ENCODE results near the gene SPPL3. TPM values are rescaled to one million over a fixed set of nuclear protein-coding genes. Genes with fewer than 3 reads are reported as not detected.

The SPPL3 gene
- total RNA-seq, 1 donor from 2014 or later, result 20.4 TPM

DNA sequence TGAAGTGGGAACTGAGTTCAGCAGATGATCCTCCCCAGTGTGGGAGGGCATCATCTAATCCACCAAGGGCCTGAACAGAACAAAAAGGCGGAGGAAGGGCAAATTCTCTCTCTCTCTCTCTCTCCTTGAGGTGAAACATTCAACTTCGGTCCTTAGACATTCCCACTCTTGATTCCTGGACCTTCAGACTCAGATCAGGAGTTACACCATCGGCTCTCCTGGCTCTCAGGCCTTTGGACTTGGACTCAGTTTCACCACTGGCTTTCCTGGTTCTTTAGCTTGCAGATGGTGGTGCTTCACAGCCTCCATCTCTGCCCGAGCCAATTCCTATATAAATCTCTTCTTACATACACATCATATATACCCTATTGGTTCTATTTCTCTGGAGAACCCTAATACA, 73.2 kb downstream of the SPPL3 start:
- H3K36me3 ChIP-seq, result no peaks in the 10 kb centered on the region
- intact Hi-C loops (cut with DNase I), result no loop called here
- H3K4me3 ChIP-seq, result no peak overlapping the region
- H3K4me1 ChIP-seq, result peaks cover 6 to 40% of the 10 kb centered on the region in 2 donors
- no peak overlapping the region for H3K27ac ChIP-seq
- TF ChIP-seq CTCF (IDR thresholded peaks at IDR 0.05), result no peak
- H3K27me3 ChIP-seq, result no peaks in the 10 kb centered on the region
- H3K9me3 ChIP-seq, result no peaks in the 10 kb centered on the region
- DNase-seq (ENCODE audit: low spot score in 2 of 2), result no peak

- H3K9me3 ChIP-seq, result no peaks in the 10 kb centered on the region
- peaks cover 6 to 37% of the 10 kb centered on the region in 2 donors for H3K4me1 ChIP-seq
- no peaks in the 10 kb centered on the region for H3K27me3 ChIP-seq
- intact Hi-C loops (cut with DNase I), result no loop called here
- no peaks in the 10 kb centered on the region for H3K36me3 ChIP-seq
- TF ChIP-seq CTCF (IDR thresholded peaks at IDR 0.05), result no peak
- H3K4me3 ChIP-seq, result no peak overlapping the region
- DNase-seq (ENCODE audit: low spot score in 2 of 2), result no peak
- H3K27ac ChIP-seq, result no peak overlapping the region
These were observed 73.9 kb downstream of the SPPL3 start for GRCh38 chr12:120830052-120830940.

- no peak for DNase-seq (ENCODE audit: low spot score in 2 of 2)
- H3K4me1 ChIP-seq, result peaks cover 0 to 7% of the 10 kb centered on the region in 2 donors
These were observed 77.8 kb downstream of the SPPL3 start for GRCh38 chr12:120826335-120826734.

DNA sequence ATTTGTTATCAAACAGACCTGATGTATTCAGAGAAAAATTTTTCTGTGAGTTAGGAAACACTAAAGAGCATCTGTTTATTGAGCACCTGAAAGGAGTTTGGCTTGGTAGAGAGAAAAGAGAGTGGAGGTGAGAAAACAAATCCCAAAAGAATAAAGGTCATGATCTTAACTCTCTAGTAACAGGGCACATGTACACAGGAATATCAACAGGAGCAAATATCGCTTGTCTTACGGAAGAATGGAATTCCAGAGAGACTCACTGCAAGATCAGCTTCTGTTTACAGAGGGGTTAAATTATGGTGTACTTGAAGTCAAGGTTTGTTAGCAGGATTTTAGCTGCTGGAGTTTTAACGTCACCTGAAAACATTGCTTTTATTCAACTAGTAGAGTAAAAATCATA, 78.8 kb downstream of the SPPL3 start:
- Histone ChIP-seq H3K9me3 (no peaks in the 10 kb centered on the region), H3K4me1 (peaks cover 0 to 5% of the 10 kb centered on the region in 2 donors), H3K4me3 (no peak overlapping the region), H3K36me3 (no peaks in the 10 kb centered on the region), H3K27me3 (no peaks in the 10 kb centered on the region), H3K27ac (no peak overlapping the region)
- no peak for DNase-seq (ENCODE audit: low spot score in 2 of 2)
- intact Hi-C loops (cut with DNase I), result no loop called here
- no peak for TF ChIP-seq CTCF (IDR thresholded peaks at IDR 0.05)

More at GRCh38 chr12:120826335-120826734, 77.8 kb downstream of the SPPL3 start:
- Histone ChIP-seq H3K27ac (no peak overlapping the region), H3K4me3 (no peak overlapping the region), H3K9me3 (no peaks in the 10 kb centered on the region), H3K36me3 (no peaks in the 10 kb centered on the region), H3K27me3 (no peaks in the 10 kb centered on the region)
- intact Hi-C loops (cut with DNase I), result no loop called here
- TF ChIP-seq CTCF (IDR thresholded peaks at IDR 0.05), result no peak

DNA sequence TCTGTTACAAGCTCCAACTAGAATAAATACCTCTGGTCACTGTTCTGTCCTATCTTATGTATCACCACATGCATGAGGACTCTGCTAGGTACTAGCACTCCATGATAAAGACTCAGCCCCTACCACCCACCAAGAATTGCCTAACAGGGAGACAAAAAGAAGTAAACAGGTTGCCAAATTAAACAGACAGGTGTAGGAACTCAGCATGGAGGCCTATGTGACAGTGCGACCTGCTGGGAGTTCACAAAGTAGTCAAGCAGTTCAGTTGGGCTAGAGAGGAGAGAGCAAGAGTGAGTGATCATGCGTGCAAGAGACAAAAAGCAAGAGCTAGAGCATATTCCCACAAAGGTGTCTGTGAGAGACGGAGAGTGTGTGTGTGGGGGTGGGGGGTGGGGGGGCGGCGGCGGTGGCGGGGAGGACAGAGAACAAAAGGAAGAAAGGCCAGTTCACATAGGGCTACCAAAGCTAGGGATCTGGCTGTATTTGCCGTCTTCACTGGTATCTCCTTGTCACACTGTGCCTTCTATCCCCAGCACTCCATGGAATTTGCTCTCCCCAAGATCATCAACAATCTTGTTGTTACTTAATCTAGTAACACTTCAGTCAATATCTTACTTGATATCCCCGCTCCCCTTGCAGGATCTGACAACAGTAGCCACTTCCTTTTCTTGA, 81.2 kb downstream of the SPPL3 start:
- Histone ChIP-seq H3K27me3 (no peaks in the 10 kb centered on the region), H3K4me1 (peaks cover 0 to 2% of the 10 kb centered on the region in 2 donors), H3K9me3 (no peaks in the 10 kb centered on the region), H3K4me3 (no peak overlapping the region), H3K27ac (no peak overlapping the region), H3K36me3 (no peaks in the 10 kb centered on the region)
- no peak for TF ChIP-seq CTCF (IDR thresholded peaks at IDR 0.05)
- no peak for DNase-seq (ENCODE audit: low spot score in 2 of 2)
- intact Hi-C loops (cut with DNase I), result no loop called here

All from ascending aorta (tissue), 2 donors.